Raji (cell line): ENCODE data around the gene DNAJC30.

Experiments
- POLR2A ChIP-seq: IDR thresholded peaks from 2 replicates; pipeline ENCODE4 v1.6.1; 2011; ENCODE audit warnings: low read depth, low read length, control low read depth; ENCODE audit not compliant: insufficient read depth

Gene DNAJC30

GRCh38 chr7:73700069-73700423 lies 16.8 kb upstream of the DNAJC30 start:
- TF ChIP-seq POLR2A = no peak

DNA sequence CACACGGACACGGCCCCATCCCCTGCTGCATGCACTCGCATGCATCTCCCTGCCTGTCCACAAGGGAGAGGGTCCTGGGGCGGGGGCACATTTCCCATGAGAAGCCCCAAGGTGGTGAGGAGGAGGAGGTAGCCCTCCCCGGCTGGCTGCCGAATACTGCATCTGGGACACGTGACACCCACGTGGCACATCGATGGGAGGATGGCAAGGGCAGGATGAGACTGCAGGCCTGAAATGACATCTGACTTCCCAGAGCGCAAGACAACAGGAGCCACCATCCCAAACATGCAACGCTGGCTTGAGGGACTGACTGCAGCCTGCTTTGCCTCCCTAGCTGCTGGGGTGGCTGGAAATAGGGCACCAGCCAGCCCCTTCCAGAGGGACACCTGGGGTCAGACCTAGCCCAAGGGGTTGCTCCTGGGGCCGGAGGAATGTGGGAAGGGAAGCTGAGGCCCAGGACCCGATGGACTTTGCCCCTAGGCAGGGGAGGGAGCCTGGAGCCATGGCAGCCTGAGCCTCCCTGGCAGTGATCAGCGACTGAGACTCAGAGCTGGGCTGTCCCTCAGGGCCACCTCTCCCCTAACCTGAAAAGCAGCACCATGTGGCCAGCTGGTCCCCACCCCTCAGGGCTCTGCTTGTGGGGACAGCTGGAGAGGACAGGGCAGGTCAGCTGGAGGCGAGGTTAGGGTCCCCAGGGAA lies 16.3 kb upstream of the DNAJC30 start:
- no peak for TF ChIP-seq POLR2A

DNA sequence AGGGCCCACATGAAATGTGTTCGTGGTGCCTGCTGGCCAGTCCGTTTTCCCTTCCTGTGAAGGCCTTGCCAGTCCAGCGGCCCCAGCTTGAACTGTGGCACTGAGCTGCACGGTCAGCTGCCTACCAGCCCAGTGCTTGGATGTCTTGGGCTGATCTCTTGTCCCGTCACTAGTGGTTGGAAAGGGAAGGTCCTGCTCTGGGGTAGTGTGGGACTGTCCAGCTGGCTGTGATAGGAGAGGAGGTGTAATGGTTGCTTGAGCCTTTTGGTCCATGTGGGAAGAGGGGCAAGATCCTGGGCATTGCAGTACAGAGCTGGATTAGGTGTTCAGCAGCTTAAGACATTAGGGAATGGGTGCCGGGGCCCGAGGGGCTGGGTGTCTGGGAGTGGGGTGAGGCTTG lies 15.2 kb upstream of the DNAJC30 start:
- TF ChIP-seq POLR2A = no peak

DNA sequence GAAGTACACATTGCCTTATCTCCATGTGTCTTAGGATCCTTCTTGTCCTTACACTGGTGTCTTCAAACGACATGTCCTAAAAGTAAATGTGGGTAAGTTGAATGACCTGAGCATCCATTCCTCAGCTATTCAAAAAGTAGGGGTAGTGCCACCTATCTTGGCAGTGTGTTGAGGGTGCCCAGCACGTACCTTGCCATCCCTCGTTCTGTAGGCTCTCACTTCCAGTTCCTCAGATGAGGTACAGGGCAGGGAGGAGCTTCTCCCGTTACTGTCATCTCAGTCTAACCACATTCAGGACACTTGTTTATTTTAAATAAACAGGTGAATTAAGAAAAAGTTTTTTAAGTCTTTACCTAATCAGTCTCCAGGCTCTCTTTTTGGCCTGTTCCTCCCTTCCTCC lies 13.1 kb upstream of the DNAJC30 start:
- no peak for TF ChIP-seq POLR2A

DNA sequence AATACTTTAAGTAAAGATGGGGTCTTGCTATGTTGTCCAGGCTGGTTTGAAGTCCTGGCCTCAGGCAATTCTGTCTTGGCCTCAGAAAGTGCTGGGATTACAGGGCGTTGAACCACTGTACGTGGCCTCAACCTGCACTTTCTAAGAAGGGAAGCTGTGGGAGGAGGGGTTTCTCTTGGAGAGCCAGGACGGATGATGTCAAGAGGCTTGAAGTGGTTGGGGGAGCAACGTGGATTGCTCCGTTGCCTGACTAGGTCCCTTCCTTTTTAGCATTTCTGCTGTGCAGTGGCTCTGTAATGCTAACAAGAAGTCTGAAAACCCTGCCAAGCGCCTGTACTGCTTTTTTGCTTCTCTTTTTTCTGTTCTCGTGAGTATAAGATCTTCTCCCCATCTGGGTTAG lies 7.4 kb upstream of the DNAJC30 start:
- no peak for TF ChIP-seq POLR2A

DNA sequence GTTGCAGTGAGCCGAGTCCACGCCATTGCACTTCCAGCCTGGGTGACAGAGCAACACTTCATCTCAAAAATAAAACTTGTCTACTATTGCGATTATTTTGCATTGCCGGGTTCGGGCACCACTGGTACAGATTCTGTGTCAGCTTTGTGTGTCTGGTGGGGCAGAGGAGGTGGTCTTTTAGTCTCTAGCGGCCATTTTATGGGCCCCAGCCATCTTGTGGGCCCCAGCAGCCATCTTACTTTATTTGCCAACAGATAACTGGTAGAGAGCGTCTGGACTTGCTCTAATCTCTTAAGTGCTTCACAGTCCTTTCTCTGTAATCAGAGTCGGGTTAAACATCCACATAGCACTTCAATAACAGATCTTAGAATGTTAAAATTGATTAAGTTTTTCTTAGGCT lies 5.0 kb upstream of the DNAJC30 start:
- no peak for TF ChIP-seq POLR2A

DNA sequence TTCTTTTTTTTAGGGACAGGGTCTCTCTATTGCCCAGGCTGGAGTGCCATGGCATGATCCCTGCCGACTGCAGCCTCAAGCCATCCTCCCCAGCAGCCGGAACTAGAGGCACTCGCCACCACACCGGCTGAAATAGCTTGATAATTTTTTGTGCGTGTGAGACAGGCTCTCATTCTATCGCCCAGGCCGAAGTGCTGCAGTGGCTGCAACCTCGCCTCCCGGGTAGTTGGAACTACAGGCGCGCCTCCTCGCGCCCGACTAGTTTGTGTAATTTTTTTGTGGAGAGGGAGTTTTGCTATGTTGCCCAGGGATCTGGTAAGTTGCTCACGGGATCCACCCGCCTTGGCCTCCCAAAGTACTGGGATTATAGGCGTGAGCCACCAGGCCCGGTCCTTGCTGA lies 2.1 kb upstream of the DNAJC30 start:
- no peak for TF ChIP-seq POLR2A

- TF ChIP-seq POLR2A = no peak
These were observed 788 bp upstream of the DNAJC30 start for GRCh38 chr7:73683788-73684693.

DNA sequence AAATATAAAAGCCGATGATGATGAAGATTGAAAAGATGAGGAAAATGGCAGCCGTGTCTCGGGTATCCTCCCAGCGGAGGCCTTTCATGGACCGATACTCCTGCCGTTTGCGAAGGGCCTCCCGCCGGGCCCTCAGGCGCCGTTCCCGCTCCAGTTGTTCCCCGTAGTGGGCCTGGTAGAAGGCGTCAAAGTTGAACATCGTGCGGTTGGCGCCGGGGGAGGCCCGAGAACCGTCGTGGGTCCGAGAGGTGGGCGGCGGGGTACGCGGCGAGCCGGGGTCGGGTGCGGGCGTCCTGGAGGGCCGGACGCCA lies 553 bp downstream of the DNAJC30 start:
- TF ChIP-seq POLR2A = no peak

GRCh38 chr7:73681031-73681430 lies 2.2 kb downstream of the DNAJC30 start:
- no peak for TF ChIP-seq POLR2A

GRCh38 chr7:73680501-73680900 lies 2.8 kb downstream of the DNAJC30 start:
- no peak for TF ChIP-seq POLR2A

DNA sequence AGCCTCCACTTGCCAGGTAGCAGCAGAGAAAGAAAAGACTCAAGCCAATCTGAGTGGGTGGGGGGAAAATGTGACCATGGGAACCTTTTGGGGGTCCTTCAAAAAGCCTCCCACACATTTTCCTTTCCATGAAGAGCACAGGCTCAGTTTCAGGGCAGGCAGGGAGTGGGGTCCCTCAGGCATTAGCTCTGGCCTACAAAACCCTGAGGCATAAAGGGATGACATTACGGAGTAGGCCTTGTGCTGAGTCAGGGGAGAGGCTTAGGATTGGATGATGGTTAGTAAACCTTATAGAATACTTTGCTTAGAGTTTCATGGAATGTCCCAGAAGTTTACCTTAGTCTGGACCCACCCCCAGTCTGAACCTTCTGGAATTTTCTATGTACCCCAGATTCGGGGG lies 3.5 kb downstream of the DNAJC30 start:
- no peak for TF ChIP-seq POLR2A

DNA sequence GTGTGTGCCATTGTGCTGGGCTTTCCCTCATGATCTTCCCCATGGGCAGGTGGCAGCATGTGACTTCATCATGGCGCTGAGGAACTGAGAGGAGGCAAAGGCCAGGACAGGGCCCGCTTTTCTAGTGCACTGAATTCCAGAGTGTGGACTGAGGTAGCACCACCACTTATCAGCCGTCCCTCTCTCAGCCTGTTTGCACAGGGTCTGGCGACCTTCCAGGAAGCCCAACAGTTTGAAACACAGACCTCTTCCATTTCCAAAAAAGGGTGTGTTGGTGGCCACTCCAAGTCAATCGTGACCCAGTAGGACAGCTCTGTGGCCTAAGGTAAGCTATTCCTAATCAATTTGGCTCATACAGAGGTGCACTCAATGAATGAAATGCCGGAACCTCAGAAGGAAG lies 4.4 kb downstream of the DNAJC30 start:
- no peak for TF ChIP-seq POLR2A

GRCh38 chr7:73674468-73675124 lies 8.7 kb downstream of the DNAJC30 start:
- TF ChIP-seq POLR2A = no peak

GRCh38 chr7:73671857-73672445 lies 11.3 kb downstream of the DNAJC30 start:
- no peak for TF ChIP-seq POLR2A

GRCh38 chr7:73671322-73671661 lies 12.0 kb downstream of the DNAJC30 start:
- no peak for TF ChIP-seq POLR2A

- TF ChIP-seq POLR2A = no peak
These were observed 13.3 kb downstream of the DNAJC30 start for GRCh38 chr7:73669858-73670385.
